GM21447 (cell line): ENCODE results near the gene SDK2.

Source experiments
- ATAC-seq: cut with Tn5 transposase; IDR thresholded peaks from one replicate; pipeline ENCODE4 v1.9.1; 2021; ENCODE audit not compliant: unreplicated experiment

The SDK2 gene, protein sequence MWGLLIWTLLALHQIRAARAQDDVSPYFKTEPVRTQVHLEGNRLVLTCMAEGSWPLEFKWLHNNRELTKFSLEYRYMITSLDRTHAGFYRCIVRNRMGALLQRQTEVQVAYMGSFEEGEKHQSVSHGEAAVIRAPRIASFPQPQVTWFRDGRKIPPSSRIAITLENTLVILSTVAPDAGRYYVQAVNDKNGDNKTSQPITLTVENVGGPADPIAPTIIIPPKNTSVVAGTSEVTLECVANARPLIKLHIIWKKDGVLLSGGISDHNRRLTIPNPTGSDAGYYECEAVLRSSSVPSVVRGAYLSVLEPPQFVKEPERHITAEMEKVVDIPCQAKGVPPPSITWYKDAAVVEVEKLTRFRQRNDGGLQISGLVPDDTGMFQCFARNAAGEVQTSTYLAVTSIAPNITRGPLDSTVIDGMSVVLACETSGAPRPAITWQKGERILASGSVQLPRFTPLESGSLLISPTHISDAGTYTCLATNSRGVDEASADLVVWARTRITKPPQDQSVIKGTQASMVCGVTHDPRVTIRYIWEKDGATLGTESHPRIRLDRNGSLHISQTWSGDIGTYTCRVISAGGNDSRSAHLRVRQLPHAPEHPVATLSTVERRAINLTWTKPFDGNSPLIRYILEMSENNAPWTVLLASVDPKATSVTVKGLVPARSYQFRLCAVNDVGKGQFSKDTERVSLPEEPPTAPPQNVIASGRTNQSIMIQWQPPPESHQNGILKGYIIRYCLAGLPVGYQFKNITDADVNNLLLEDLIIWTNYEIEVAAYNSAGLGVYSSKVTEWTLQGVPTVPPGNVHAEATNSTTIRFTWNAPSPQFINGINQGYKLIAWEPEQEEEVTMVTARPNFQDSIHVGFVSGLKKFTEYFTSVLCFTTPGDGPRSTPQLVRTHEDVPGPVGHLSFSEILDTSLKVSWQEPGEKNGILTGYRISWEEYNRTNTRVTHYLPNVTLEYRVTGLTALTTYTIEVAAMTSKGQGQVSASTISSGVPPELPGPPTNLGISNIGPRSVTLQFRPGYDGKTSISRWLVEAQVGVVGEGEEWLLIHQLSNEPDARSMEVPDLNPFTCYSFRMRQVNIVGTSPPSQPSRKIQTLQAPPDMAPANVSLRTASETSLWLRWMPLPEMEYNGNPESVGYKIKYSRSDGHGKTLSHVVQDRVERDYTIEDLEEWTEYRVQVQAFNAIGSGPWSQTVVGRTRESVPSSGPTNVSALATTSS (N-terminal part only)

DNA sequence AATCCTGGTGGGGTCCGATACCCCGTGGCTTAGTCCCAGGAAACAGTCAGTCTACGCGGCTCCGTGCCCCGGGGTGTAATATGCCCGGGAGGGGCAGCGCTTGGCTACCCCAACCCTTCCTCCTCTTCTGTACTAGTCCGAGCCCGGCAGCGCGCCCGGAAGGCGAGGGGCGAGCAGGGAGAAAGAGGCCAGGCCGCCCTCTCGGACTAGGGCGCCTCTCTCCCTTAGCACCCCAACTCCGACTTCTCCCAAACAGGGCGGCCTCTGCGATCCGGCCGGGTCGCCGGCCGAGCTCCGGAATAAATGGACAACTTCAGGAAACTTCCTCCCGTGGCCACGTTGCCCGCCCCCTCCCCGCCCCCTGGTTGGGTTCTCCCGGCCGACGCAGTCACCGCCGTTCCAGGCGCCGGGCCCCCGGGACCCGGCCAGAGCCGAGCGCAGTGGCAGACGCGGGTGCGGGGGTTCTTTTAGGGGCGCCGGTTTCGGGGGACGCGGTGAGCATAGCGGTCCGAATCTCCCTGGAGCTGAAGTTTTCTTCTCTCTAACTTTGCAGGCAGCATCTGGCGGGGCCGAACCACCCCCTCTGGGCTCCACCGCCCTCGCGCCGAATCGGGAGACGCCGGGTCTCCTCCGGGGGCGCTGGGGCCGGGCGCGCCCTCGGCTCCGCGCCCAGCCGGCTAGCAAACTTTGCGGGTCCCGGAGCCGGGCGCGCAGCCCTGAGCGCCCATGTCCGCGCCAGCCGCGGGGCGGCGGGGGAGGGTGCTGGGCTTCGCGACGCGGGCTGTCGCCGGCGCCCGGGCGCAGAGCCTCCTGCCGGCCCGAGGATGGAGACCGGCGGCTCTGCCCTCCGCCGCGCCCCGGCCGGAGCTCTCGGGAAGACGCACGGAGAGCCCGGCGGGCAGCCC lies at the start of gene SDK2:
Gene SDK2 (minus strand): TSS at position 301 of the 905 bp plus-strand sequence. CDS start 357 bp downstream, outside the sequence.
- ATAC-seq, result no peak

DNA sequence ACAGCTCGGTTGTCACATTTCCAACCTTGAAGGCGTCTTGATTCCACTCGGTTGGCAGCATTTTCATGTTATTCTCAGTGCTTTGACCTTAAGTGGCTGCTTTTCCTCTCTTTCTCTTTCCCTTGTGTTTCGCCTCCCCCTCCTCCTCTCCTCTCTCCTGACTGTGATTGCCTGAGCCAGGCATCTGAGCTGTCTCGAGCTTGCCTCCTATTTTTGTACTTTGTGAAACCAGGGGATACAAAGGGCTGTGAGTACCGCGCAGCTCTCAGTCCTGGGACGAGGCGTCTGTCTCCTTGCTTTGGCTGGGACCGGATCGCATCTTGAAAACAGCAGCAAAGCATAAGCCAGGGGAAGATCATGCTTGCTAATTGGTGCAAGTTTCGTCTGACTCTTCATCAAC lies 48.8 kb upstream of the SDK2 start:
- no peak for ATAC-seq

DNA sequence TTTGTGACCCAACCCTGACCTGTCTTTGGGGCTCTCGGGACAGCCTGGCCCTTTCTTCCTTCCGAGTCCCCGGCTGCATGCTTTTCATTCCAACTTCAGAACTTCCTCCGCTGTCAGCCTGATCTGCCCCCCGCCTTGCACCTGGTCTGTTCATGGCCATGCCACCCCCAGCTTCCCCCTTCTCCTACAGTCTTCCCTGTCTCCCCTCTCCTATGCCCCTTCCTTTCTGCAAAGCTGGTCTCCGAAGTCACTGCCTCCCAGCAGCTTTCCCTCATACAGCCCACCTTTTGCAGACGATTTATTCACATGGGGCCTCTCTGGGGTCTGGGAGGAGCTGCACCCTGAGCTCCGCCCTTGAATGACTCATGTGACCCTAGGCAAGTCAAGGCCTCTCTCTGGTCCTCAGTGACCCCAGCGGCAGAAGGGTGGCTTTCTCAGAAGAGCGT lies 47.1 kb upstream of the SDK2 start:
- no peak for ATAC-seq

DNA sequence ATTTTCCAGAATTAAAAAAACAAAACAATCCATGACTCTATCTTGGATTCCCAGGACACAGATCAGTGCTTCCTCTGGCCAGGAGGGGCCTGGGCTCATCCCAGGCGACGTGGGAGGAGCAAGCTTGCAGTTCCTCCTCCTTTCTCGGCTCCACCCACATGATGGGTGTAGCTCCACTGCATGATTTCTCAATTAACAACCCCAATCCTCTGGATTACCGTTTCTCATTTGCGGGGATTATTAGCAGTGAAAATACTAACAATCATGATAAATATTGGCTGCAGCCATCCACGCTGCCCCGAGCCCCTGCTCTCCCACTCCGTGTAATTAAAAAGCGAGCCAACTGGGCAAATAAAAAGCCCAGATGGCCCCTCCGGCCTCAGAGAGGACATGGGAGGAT lies 46.4 kb upstream of the SDK2 start:
- ATAC-seq, result no peak

DNA sequence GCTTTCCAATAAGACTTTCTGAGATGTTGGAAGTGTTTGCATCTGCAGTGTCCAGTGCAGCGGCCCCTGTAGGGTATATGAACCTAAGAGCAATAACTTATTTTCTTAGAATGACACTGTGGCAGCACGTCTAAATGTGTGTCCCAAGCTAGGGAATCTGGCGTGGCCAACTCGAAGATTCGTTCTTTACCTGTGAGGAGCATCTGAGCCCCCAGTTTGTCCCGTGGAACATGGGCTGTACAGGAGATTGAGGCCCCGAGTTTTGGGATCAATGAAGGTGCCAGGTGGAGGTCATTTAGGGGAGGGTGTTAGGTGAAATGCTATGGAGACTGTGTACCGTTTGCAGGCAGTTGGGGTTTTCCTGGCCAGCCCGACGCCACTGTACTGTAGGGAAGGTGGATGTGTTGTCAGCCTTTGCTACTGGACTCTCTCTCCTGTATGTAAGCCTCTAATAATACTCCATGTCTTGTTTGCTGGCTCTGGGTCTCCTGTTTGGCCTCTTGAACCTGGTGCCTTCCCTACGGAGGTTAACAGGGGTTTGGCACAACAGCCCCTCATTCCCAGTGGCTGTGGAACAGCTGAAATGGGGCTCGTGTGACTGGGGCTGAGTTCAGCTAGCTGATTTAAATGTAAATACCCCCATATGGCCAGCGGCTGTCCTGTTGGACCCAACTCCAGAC lies 45.5 kb upstream of the SDK2 start:
- ATAC-seq, result no peak

DNA sequence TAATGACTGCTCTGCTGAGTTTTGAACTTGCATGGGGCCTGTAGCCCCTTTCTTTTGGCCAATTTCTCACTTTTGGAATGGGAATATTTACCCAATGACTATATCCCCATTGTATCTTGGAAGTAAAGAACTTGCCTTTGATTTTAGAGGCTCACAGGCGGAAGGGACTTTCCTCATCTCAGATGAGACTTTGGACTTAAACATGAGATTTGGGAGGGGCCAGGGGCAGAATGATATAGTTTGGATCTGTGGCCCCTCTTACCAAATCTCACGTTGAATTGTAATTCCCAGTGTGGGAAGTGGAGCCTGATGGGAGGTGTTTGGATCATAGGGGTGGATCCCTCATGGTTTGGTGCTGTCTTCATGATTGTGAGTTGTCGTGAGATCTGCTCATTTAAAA lies 42.7 kb upstream of the SDK2 start:
- ATAC-seq, result no peak

DNA sequence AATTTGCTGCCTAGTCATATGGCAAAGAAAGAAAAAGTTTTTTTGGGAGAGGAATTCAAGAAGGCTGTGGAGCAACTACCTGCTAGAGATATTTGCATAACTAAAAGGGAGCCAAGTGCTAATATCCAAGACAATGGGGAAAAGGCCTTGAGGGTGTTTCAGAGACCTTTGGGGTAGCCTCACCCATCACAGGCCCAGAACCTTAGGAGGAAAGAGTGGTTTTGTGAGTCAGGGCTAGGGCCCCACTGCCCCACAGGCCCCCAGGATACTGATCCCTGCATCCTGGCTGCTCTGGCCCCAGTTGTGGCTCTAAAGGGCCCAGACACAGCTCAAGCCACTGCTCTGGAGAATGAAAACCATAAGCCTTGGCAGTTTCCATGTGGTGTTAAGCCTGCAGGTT lies 41.9 kb upstream of the SDK2 start:
- no peak for ATAC-seq

DNA sequence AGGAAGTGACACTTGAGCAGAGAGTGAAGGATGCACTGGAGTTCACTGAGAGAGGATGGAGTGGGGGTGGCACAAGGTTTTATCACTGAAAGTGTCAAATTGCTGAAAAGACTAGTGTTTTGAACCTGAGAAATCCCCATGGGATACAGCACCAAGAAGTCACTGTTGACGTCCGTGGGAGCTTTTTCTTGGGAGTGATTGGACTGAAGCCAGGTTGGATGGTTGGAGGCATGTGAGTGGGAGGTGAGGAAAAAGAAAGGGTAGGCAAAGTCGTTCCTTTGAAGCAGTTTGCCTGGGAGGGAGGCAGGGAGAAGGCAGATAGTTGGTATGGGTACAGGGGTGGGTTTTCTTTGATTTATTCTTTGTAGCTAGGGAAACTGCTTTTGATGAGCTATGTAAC lies 39.9 kb upstream of the SDK2 start:
- no peak for ATAC-seq

DNA sequence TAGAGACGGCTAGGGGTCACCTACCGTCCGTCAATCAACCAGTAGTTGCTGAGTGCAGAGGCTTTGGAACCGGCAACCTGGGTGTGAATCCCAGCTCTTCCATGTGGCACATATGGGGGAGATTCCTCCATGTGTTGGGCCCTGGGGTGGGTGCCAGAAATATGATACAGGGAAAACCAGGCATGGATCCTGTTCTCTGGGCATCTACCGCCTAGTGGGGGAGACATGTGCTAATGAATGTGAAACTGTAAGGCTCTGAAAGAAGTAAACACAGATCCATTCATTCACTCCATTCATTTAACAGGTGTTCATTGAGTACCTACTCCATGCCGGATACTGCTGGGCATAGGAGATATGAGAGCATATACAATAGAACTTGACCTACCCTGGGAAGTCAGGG lies 39.5 kb upstream of the SDK2 start:
- no peak for ATAC-seq

DNA sequence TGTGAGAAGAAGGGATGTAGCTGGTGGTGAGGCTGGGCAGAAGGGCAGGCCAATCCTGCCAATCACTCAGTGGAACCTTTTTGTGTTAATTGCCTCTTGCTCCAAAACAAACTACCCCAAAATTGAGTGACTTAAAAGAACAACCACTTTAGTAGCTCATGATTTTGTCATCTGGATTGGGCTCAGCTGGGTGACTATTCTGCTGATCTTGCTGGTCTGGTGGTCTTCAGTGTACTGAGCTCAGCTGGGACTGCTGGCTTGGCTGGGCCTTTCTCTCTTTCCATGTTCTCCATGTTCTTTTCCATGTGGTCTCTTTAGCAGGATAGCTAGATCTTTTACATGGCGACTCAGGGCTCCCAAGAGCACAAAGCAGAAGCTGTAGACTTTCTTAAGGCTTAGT lies 37.7 kb upstream of the SDK2 start:
- ATAC-seq, result no peak

DNA sequence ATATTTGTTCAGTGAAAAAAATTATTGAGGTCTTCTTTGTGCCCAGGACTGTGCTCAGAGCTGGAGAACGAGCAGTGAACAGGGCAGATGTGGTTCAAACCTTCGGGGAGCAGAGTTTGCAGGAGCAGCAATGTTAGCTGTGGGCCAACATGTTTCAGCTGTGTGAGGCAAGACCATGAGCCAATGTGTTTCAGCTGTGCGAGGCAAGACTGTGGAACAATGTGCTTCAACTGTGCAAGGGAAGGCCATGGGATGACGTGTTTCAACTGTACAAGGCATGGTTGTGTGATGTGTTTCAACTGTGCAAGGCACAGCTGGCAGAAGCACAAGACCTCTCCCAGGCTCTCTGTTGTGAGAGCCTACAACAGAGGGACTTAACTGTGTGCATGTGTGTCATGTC lies 35.2 kb upstream of the SDK2 start:
- no peak for ATAC-seq

DNA sequence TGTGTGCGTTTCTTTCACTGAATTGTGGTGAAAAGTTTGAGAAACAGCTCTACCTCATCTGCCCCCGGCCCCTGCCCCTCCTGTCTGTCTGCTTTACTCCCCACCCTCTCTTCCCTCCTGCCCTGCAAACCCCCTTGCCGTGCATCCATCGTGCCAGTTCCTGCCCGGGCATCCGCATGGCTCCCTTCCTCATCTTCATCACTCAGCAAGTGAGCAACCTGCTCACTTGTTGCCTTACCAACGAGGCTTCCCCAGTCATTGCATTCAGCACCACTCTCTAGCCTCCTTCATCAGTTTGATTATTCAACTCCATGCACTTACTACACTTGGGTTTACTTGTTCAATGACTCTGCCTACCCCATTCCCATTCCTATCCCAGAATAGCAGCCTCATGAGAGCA lies 34.8 kb upstream of the SDK2 start:
- ATAC-seq, result no peak

DNA sequence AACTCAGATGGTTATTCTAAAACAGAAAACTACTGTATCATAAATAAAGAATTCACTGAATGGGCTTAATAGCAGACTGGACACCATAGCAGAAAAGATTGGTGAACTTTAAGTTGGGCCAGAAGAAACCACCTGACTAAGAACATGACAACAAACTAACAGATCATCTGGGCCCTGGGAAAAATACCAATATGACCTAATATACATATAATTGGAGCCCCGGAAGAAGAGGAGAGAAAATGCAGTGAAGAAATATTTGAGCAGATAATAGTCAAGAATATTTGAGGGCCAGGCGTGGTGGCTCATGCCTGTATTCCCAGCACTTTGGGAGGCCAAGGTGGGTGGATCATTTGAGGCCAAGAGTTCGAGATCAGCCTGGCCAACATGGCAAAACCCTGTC lies 25.5 kb upstream of the SDK2 start:
- ATAC-seq, result no peak

DNA sequence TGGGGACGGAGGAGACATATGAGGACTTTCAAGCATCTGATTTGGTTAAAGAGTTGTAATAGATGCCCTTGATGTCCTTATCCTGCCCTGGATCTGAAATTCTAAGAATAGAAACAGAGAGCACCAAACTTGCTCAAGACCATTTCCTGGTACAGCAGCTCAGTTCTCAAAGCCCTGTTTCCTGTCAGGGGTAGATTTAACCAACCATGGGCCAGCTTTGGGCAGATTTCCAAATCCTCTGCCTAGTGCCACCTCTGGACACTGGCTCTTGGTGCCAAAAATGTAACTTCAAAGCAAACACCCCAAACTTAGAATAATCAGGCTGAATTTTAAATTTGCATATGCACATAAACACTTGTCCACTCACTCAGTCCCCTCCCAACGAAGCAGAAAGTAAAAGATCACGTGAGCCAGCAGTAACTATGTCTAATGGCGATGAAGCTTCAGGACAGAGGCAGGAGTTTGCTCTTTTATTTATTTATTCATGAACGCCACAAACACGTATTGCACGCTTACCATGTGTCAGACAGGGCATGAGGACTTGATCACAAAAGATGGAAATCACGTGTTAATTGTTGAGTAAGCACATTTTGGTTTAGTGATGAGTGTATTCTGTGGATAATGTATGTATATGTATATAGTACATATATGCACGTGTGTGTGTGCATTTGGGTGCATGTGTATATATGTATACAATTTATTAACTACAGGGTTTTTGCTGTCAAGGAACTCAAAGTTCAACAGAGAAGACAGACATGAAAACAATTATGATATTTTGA lies 23.1 kb upstream of the SDK2 start:
- no peak for ATAC-seq

DNA sequence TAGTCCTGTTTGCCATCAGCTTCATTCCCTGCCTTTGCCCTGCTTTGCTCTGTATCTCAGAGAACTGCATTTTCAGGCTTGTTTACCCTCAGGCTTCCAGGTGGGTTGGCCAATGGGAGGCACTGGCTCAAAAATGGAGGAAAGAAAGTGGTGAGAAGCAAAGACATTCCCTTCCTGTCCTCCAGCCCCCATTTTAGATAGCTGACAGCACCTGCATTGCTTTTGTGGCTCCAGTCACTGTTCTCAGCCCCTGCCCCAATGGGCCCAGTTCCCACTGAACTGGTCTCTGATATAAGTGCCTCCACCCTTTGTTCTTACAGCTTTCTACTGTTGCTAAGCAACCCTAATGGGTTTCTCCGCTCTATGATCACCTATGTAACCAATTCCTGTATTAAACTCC lies 19.4 kb upstream of the SDK2 start:
- no peak for ATAC-seq

DNA sequence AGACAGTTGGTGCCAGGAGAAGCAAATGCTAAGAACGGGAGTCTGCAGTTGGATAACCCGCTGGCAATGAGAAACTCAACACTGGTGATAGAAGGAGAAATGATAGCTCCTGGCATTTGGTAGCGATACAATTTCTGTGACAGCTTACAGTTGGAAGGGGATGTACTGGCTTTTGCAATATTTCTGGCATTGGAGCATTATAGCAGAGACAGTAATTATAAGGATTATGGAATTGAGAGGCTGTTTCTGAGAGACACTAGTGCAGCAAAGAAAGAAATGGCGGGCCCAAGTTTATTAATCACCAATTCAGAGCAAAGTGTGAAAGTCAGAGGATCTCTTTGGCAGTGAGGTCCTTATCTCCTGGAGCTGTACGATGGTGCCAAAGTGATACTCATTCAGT lies 16.1 kb upstream of the SDK2 start:
- ATAC-seq, result no peak

DNA sequence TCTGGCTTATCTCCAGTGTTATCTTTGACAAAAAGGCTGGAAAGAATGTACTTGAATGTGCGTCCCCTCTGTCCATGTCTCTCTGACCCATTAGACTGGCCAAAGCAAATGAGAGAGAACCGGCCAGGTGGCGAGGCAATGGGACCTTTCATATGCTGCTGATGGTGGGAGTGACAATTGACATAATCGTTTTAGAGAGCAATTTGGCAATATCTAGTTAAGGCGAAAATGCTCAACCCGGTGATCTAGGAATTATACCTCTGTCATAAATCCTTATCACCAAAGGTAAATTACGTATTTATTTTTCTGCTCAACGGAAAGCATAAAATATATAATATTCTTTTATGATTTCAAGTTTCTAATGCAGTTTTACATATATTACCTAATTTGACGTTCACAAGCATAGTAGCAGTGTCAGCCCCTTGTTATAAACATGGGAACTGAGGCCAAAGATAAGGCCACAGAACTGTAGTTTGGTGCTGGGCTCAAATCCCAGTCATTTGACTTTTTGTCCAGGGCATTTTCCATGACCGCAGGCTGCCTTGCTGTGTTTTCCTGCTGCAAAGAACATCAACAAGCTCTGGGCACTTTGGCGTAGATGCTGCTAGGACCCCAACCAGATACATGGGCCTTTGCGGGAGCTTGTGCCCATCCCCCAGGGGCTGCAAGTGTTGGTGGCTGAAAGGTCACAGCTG lies 14.7 kb upstream of the SDK2 start:
- no peak for ATAC-seq

DNA sequence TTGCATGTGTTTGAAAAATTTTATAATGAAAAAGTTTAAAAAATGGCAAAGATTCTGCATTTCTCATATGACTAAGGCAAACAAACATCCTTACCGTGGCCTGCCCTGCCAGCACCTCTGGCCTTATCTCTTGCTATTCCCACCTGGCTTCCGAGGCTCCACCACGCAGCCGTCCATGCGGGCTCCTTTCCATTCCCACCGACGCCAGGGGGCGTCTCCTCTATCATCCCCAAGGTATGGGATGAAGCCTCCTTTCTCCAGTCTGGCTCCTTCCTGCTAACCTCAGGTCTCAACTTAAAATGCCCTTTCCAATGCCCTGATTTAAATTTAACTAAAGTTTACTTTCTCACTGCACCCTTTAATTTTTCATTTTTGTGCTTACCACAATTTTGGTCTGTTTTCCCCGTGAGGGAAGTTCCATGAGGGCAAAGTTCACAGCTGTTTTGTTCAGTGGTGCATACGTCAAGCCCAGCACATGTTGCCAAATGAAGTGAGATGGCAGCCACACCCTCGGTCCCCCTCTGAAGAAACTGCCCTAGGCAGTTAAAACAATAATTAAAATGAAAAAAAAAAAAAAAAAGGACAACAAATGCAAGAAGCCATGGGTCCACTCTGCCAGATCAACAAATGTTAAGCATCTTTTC lies 13.3 kb upstream of the SDK2 start:
- ATAC-seq, result no peak
